GM21737 (cell line): ENCODE data around the gene CPED1.
"Not testable (repeated sequence)": the region's sequence is repeated elsewhere in the genome, so short reads cannot be mapped to it uniquely, and the experiment has no call there.

Experiments used
- ATAC-seq: cut with Tn5 transposase; IDR thresholded peaks from one replicate; pipeline ENCODE4 v1.9.1; 2021; ENCODE audit warnings: mild to moderate bottlenecking, moderate library complexity; ENCODE audit not compliant: unreplicated experiment

The CPED1 gene

DNA sequence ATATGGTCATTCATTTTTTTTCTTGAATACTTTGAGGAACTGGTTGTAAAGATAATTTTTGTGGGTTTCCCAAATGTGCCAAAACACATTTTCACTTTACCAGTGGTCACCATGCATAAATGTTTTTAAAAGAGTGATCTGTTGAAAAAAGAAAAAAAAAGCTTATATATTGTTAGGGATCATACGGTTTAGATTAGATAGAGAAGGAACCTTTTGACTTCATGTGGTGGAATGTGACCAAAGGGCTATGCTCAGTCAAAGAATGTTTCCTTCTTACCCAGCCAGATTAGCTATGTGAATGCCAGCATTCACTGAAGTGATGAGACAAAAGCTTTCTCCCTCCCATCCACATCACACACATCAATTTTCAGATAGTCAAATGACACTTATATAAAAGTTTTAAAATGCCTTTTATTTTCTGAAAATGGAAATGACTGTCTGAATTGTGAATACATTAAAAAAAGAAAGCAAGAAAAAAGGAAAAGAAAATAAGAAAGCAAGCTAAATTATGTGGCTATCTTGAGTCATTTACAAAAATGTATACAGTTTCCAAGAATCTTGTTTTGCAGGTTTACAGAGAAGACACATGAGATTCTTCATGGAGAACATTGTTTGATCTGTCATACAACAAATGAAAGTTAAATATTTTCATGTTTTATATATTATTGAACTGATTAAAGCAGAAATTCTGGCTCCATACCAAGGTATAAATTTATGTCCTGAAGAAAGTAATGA is 8.6 kb upstream of the CPED1 start:
- ATAC-seq, result no peak

DNA sequence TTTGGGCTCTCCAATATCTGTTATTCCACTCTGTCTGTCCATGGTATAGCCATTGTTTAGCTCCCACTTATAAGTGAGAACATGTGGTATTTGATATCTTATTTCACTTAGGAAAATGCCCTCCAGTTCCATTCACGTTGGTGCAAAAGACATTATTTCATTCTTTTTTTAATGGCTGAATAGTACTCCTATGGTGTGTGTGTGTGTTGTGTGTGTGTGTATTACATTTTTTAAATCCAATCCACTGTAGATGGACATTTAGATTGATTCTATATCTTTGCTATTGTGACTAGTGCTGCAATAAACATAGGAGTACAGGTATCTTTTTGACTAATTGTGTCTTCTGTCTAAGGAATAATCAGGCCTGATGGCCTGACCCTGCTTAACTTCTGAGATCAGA is 7.4 kb upstream of the CPED1 start:
- no peak for ATAC-seq

DNA sequence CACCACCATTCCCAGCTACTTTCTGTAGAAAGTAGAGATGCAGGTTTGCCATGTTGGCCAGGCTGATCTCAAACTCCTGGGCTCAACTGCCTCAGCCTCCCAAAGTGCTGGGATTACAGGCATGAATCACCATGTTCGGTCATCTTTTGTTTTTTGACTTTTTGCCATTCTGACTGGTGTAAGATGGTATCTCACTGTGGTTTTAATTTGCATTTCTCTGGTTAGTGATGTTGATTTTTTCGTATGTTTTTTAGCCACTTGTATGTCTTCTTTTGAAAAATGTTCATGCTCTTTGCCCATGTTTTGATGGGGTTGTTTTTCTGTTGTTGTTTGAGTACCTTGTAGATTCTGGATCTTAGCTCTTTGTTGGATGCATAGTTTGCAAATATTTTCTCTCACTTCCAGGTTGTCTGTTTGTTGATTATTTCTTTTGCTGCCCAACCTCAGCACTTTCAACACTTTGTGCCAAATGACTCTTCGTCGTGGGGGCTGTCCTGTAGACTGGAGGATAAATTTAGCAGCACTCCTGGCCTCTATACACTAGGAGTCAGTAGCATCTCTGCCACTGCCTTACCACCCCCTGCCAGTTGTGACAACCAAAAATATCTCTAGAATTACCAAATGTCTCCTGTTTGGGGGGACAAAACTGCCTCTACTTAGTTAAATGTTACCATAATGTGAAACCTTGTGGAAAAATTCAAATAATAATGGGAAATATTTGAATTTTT is 6.5 kb upstream of the CPED1 start:
- ATAC-seq, result no peak

DNA sequence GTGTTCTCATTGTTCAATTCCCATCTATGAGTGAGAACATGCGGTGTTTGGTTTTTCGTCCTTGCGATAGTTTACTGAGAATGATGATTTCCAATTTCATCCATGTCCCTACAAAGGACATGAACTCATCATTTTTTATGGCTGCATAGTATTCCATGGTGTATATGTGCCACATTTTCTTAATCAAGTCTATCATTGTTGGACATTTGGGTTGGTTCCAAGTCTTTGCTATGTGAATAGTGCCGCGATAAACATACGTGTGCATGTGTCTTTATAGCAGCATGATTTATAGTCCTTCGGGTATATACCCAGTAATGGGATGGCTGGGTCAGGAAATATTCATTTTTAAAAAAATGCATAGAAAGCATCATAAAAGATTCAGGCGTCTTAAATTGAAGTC is 4.9 kb upstream of the CPED1 start:
- not testable (repeated sequence) for ATAC-seq

DNA sequence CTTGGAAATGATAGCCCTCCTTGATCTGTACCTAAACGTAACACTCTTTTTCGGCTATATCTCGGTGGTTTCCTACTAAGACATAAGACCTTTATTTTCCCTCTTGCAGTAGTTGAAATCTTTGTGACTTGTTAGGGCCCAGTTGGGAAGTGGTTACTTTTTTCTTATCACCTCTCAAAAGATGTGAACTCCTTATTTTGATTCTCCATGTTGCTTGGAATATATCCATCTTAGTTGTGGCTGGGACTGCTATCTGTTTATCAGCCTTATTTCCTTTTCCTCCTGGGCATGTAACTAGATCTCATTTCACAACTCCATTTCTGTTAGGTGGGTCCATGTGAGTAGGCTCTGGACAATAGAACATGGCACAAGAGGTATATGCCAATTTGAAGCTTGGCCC is 4.1 kb upstream of the CPED1 start:
- ATAC-seq, result no peak

DNA sequence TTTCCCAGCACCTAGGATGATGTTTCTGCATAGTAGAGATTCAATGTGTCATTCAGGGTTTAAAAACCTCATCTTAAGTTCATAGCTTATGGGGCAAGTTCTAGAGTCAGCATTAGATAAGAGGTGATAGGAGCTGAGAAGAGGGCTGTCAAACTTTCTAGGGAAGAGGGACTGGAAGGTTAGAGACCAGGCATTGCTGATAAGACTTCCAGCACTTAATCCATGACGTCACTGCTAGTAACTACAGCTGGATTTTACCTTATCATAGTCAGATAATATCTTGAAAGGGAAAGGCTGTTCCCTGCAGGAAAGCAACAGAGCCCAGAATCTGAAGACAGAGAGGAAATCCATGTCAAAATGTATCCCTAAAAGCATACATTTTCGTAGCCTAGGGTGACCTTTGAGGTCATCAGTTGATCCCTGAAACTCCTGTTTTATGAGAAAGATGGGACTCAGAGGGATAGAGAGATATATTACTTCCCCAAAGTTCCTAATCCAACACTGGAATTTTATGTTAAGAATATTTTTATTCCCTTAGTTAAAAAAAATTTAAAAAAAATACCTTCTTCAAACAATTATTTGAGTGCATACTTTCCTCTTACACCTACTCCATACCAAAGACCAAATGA is 3.3 kb upstream of the CPED1 start:
- ATAC-seq, result no peak

DNA sequence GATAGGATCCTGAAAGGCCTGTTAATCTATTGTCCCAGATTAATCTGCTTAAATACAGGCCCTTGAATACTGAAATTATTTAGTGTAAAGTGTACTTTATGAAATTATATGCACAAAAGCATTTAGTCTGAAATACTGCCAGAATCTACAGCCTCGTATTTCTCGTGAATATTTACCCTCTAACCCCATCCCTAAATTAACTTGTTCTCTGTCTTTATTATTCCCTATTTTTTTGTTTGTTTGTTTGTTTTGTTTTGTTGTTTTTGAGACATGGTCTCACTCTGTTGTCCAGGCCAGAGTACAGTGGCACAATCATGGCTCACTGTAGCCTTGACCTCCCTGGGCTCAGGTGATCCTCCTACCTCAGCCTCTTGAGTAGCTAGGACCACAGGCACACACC is 2.7 kb upstream of the CPED1 start:
- ATAC-seq, result no peak

DNA sequence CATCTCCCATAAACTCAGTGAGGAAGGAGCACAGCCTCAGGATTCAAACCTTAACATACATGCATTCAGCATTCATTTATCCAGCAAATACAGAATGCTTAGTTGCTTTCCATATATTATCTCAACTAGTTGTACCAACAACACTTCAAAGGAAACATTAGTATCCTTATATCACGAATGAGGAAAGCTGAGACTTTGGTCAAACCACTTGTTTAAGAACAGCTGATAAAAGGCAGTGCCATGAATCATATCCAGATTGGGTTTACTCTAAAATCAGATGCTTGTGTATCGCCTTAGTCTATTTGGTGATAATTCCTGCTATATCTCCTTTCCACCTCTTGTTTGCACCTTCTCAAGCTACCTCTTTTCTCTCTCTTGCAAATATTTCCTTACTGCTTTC is 1.9 kb upstream of the CPED1 start:
- ATAC-seq, result no peak

DNA sequence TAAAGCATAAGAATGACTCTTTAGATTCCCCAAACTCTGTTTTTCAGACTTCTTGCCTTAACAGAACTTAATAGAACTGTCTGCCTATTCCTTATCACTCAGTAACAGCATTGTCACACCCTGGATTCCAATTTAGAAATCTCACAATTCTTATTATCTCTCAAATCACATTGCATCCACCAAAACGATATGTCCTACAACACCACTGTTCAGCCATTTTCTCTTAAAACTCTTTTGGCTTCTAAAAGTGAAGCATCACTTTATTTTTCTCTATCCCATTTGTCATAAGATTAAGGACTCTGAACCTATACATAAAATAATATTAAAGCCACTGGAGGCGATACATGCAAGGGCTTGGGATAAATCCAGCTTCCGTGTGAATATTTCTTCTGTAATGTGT is 1.2 kb upstream of the CPED1 start:
- no peak for ATAC-seq

DNA sequence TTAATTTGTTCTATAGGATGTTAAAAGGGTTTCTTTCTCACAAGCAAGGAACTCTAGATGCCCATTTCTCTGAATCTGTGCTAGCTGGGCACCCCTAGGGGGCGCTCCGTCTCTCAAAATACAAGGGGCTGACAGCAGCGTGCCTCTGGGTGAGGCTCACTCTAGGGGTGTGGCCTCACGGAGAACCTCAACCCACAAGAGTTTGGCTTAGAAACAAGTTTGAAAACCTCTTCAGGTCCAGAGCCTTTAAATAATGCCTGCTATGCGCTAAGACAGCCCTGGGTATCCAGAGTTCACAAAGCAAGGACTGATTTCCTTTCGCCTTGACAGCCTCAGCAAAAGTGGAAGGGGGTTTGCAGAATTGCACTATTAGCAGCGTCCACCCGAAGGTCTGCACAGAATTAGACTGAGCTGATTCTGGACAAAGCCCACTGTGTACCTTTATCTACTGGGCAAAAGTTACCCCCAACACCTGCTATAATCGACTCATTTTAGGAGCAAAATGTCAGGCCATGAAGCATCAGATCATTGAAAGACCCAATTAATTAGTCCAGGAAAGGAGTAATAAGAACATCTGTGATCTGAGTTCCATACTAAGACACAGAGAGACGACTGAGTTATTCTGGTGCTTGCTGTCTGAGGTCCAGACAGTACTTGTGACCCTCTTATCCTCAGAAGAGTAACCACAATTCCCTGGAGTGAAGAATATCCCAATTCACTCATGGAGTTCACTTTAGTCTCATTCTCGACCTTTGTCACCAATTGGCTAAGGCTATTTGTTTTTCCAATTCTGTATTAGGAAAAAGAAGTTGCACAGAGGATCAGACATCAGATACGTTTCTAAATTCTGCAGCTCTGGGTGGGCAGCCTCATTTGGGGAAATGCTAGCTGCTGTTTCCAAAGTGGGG is 574 bp upstream of the CPED1 start:
- ATAC-seq, result peak; percentile 98

DNA sequence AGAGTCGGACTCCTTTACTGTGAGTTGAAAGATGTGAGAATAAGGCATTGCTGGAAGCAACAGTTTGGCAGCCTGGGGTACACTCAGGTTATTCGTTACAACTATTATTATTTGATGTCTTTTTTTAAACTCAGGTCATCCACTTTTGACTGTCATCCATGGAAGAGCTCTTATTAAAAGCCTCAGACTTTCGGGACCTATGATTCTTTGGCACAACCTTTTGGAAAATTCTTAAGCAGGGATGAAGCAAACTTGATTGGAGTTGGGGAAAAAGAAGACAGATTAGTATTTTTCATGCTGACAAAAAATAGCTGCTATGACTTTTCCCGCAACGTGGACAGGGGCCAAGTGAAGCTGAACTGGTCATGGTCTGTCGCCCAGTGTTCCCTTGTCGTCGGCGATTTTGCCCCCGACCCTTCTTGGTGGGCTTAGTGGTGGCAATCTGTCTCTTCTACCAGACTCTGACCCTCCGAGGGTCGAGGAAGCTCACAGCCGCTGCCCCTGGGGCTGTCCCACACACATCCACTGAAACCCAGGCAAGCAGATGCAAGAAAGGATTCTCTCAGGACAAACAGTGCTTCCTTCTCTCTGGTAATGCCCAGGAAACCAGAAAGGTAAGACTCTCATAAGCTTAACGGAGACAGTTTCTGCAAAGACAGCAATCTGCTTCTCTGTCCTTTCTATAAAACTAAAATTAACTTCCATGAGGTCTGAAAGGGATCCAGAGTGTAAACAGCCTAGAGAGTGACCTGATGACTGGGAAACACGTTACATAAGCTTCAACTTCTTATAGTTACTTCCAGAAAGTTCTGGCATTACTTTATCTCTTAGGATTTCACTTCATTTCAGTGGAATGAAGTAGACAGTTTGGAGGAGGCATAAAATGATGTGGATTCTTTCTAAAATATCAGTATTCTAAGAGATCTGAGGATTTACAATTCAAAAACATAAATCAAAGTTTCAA is 1.0 kb downstream of the CPED1 start:
- ATAC-seq, result no peak

DNA sequence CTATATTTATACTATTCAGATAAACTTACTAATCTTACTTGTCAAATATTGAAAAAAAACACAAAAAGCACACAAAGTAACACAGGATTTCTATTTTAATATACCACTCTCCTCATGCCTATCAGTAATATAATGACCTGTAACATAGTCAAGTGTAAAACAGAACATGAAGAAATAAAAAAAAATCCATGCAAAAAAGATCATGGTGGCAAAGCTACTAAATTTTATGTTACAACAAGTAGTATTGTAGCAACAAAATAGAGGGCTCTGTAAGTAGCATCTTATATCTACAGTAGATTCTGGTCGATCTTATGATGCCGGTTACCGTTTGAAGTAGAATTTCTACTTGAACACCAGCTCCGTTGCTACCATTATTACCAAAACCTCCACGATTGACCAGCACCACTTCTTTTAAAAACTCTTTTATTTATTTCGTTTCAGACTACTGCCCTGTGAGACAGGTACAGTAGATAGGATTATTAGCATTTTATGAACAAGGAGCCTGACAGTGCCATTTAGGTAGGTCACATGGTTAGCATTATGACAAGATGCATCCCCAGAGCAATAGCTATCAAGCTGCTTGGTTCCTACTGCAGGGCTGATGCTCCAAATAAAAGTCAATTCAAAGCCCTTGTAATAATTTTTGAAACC is 2.1 kb downstream of the CPED1 start:
- no peak for ATAC-seq

DNA sequence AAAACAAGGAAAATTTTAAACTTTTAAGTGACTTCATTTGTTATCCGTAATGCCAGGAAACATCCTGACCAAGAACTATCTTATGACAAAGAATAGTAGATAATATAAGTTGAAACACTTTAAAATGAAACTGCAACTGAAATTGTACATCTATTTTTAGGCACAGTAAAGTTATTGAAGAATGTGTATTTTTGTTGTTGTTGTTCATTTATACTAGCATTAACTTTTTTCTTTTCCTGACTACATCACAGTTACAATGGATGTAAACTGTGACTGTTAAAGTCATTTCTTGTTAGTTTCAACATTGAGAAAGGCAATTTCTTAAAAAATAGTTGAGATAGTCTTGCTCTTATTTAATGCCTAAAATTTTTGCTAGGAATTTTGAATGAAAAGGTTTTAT is 2.6 kb downstream of the CPED1 start:
- ATAC-seq, result no peak

DNA sequence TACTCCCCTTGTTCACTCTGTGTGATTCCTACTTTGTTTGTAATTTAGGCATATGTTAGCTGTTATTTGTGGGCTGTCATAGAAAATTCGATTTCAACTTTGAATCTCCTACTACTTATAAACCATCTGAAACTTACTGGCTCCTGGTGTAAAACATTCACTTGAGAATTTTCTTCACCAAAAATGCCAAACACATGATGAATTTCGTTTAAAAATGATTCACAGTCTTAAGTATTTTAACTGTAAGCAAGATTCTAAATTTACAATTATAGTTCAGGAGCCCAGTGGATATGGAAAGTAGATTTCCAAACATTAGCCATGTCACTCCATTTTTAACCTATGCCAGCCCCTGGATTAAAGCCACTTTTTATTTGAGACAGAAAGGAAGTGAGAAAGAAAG is 3.1 kb downstream of the CPED1 start:
- no peak for ATAC-seq

DNA sequence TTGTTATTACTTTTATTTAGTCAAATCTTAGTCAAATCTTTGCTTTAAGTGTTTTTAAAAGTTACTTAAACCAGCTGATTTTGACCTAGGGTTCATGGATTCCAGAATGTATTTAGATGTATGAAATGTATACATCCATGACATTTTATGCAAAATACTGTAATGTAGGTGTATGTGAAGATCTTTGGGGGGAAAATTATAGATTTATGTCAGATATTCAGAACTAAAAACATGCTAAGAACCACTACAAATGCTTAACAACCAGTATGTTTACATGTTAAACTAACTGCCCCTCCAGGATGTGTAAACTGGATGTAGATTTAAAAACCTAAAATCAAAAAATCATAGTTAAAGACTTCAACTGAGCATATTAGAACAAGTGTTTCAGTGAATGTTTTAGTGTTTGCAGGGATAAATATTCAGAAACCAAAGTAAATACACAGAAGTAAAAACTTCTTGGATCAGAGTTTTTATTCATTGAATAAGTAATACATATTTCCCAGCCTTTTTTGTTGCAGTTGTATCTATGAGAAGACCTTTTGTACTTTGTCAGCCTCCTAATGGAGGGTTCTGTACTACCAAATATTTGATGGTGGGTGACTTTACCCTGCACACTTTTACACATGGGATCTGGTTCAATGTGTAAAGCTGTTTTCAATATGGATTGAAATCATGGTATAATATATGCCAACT is 3.9 kb downstream of the CPED1 start:
- ATAC-seq, result no peak

DNA sequence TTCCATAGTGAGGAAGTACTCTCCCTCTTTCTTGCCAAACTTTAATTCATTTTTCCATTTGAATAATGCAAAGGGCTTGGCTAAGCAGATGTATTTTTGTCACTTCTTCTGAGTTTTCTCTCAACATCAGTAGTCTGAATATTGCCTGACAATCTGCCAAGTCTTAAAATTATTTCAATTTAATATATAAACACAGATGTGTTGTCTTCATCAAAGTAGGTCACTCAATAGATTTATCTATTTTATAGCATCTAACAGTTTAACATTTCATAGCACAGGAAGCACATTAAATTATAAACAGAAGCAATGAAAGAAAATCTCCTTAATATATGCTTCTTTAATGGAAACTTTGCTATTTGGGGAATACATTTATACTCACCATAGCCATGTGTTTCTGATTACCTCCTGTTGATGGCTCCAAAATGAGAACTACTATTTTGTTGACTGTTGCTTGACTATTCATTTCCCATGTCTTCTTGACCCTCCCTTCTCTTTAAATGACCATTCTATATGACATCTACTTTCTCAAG is 4.5 kb downstream of the CPED1 start:
- ATAC-seq, result no peak

DNA sequence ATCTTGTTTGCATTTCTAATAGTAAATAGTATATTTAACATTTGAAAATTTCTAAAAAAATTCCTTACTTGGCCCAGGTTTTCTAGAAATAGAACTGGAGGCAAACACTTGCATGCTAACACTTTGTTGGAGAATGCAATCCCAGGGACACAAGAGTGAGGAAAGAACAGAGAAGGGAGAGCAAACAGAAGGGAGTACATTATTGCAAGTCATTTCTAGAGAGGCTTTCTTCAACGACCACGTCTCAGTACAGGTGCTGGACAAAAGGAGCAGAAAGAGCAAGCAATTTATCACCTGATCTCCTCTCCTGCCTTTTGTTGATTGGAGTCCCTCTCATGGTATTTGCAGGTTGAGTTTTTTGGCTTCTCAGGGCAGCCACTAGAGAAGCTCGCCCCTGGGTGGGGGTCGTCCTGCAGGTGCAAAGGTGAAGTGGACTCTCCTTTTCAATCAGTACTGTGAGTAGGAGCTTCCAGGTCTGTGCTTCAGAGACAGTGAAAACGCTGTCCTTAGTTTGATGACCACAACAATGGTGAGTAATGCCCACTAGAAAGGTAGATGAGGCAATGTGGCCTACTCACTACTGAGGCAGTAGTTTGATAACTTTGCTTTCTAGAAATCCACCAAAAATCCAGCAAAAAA is 5.2 kb downstream of the CPED1 start:
- ATAC-seq, result no peak
